NCI-H146 treated with DMSO at 0.1 percent for 48 hours (cell line): ENCODE measurements around the gene ADI1.

ENCODE experiments used
- DNase-seq: peaks from one replicate; lab custom pipeline; 2025; ENCODE audit not compliant: unreplicated experiment; lab: John Stamatoyannopoulos, UW

Gene ADI1

GRCh38 chr2:3519255-3520205 is at the start of gene ADI1:
Gene ADI1 (minus strand): TSS chr2:3519531. CDS start chr2:3519487, 44 bp downstream.
- DNase-seq = peak; percentile 72

- no peak for DNase-seq
Measured at GRCh38 chr2:3566806-3567205, 47.5 kb upstream of the ADI1 start.

- DNase-seq = no peak
Measured at GRCh38 chr2:3565117-3565516, 45.8 kb upstream of the ADI1 start.

GRCh38 chr2:3563521-3563976 is 44.2 kb upstream of the ADI1 start:
- no peak for DNase-seq

GRCh38 chr2:3558205-3559014 is 39.1 kb upstream of the ADI1 start, which contains the start of gene RNASEH1:
Gene RNASEH1 (minus strand): TSS chr2:3558333. CDS start chr2:3558260, 73 bp downstream.
- DNase-seq = peak; percentile 96

GRCh38 chr2:3557639-3558204 is 38.4 kb upstream of the ADI1 start:
- DNase-seq = no peak

- no peak for DNase-seq
Measured at GRCh38 chr2:3553946-3554345, 34.6 kb upstream of the ADI1 start.

GRCh38 chr2:3547915-3548314 is 28.6 kb upstream of the ADI1 start:
- no peak for DNase-seq

GRCh38 chr2:3545788-3546478 is 26.6 kb upstream of the ADI1 start:
- DNase-seq = no peak

GRCh38 chr2:3543023-3543683 is 23.8 kb upstream of the ADI1 start:
- no peak for DNase-seq

GRCh38 chr2:3542107-3542506 is 22.8 kb upstream of the ADI1 start:
- no peak for DNase-seq

- DNase-seq = no peak
Measured at GRCh38 chr2:3539836-3540235, 20.5 kb upstream of the ADI1 start.

GRCh38 chr2:3536682-3537632 is 17.6 kb upstream of the ADI1 start:
- DNase-seq = no peak

GRCh38 chr2:3535794-3536681 is 16.7 kb upstream of the ADI1 start:
- no peak for DNase-seq

GRCh38 chr2:3535467-3535793 is 16.1 kb upstream of the ADI1 start:
- DNase-seq = no peak

GRCh38 chr2:3534251-3534814 is 15.0 kb upstream of the ADI1 start:
- no peak for DNase-seq

GRCh38 chr2:3533836-3534235 is 14.5 kb upstream of the ADI1 start:
- no peak for DNase-seq

- no peak for DNase-seq
Measured at GRCh38 chr2:3532941-3533340, 13.6 kb upstream of the ADI1 start.
